Astrocyte of the cerebellum (primary cell): ENCODE measurements around the gene HSFX3.

Experiments
- DNase-seq: peaks from one replicate; pipeline ENCODE4 v3.0.0-alpha.2; 2011; ENCODE audit warnings: low read depth
- H3K4me3 ChIP-seq: 2 replicates; pipeline ENCODE4 v1.5.1; 2011; ENCODE audit warnings: mild to moderate bottlenecking, low read depth, low read length, moderate library complexity
- in situ Hi-C: cut with HindIII; loops from 2 replicates; pipeline ENCODE4 v1.10.0; 2017; ENCODE audit warnings: low sequenced_read_pairs
- TF ChIP-seq, protein P1 (sequence below): IDR thresholded peaks from 2 replicates; pipeline ENCODE4 v1.5.1; 2012; ENCODE audit warnings: low read length, low read depth, moderate library complexity, mild to moderate bottlenecking; ENCODE audit errors: missing control alignments

HSFX3 gene

DNA sequence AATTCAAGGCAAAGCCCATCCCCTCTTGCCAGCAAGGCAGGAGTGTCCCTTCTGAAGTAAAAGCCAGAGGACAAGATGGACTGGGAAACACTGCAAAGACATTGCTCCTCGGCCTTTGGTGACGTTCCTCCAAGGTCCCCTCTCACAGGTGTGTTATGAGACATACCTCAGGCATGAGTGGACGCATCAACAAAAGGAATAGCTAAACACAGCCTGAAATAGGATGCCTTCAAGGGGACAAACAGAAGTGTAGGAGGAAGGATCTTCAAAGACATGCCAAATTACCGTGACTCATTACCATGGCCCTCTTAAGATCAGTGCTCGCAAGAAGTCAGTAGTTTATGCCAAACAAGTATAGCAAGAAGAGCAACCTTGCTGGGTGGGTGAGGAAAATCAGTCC lies 38.6 kb downstream of the HSFX3 start:
- DNase-seq, result no peak
- in situ Hi-C loops, result no loop called here

DNA sequence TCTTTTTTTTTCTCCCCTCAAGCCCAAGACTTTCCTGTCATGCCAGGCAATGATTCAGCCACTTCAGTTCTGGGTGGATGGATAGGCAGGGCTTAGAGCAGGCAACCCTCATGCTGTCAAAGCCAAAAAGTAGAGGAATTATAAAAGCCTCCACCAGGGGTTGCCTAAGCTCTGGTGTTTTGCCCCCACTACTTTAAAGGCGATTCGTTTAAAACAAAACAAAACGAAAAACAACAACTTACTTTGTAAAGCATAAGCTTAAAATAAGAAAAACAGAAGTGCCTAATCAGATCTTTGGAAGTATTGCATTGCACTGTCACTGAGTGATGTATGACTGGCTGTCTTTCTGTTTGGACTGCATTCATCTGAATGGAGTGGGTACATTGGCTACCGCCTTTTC lies 39.3 kb downstream of the HSFX3 start:
- DNase-seq, result no peak
- H3K4me3 ChIP-seq, result no peak overlapping the region
- in situ Hi-C loops, result no loop called here
- TF ChIP-seq, protein P1, sequence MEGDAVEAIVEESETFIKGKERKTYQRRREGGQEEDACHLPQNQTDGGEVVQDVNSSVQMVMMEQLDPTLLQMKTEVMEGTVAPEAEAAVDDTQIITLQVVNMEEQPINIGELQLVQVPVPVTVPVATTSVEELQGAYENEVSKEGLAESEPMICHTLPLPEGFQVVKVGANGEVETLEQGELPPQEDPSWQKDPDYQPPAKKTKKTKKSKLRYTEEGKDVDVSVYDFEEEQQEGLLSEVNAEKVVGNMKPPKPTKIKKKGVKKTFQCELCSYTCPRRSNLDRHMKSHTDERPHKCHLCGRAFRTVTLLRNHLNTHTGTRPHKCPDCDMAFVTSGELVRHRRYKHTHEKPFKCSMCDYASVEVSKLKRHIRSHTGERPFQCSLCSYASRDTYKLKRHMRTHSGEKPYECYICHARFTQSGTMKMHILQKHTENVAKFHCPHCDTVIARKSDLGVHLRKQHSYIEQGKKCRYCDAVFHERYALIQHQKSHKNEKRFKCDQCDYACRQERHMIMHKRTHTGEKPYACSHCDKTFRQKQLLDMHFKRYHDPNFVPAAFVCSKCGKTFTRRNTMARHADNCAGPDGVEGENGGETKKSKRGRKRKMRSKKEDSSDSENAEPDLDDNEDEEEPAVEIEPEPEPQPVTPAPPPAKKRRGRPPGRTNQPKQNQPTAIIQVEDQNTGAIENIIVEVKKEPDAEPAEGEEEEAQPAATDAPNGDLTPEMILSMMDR, result peak; percentile 26

More for the DNA sequence above, 38.6 kb downstream of the HSFX3 start:
- TF ChIP-seq, protein P1, result no peak
- no peak overlapping the region for H3K4me3 ChIP-seq

DNA sequence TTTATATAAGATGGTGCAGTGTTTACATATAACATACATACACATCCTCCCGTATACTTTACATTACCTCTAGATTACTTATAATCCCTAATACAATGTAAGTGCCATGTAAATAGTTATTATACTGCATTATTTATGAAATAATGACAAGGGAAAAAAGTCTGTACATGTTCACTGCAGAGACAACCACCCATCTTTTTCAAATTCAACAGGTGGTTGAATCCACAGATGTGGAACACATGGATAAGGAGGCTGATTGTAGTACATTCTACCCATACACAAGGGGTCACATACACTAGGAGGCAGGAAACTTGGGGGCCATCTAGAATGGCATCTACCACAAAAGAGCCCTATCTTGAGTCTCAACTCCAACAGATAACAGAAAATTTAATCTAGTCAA lies 41.3 kb downstream of the HSFX3 start:
- in situ Hi-C loops, result no loop called here
- TF ChIP-seq, protein P1, result no peak
- no peak for DNase-seq

DNA sequence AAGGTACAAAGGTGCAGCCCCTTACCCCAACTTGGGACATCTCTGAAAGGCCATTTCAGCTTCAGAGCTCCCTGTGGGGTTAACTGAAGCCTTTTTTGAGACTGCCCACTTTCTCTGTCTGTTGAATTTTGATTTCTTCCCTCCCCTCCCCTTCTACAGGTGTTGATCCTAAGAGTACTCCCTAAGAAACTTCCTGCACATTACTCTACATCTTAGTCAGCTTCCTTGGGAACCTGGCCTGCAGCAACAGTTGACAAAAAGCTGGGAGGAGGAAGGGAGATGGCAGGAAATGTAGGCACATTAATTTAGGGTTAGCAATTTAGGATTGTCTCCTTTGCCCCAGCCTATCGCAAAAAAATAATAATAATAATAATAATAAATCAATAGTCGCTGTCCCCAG lies 43.4 kb downstream of the HSFX3 start:
- TF ChIP-seq, protein P1, result no peak
- in situ Hi-C loops, result no loop called here
- DNase-seq, result no peak

More for the DNA sequence above, 41.3 kb downstream of the HSFX3 start:
- no peak overlapping the region for H3K4me3 ChIP-seq

DNA sequence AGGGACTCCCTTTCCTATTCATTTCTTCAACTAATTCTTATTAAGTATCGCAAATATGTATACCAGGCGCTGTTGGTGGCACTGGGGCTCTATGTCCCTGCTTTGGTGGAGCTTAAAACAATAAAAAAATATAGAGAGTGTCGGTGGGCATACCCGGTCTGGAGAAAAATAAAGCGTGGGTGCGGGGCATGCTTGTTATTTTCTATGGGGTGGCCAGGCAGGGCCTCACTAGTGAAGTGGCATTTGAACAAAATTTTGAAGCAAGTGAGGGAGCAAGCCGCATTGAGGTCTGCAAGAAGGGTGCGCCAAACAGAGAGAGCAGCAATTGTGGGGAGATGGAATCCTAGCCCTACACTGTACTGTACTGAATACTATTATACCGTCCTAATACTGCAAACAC lies 44.1 kb downstream of the HSFX3 start:
- H3K4me3 ChIP-seq, result no peak overlapping the region
- in situ Hi-C loops, result no loop called here
- no peak for DNase-seq
- TF ChIP-seq, protein P1, result no peak

More for the DNA sequence above, 43.4 kb downstream of the HSFX3 start:
- no peak overlapping the region for H3K4me3 ChIP-seq

DNA sequence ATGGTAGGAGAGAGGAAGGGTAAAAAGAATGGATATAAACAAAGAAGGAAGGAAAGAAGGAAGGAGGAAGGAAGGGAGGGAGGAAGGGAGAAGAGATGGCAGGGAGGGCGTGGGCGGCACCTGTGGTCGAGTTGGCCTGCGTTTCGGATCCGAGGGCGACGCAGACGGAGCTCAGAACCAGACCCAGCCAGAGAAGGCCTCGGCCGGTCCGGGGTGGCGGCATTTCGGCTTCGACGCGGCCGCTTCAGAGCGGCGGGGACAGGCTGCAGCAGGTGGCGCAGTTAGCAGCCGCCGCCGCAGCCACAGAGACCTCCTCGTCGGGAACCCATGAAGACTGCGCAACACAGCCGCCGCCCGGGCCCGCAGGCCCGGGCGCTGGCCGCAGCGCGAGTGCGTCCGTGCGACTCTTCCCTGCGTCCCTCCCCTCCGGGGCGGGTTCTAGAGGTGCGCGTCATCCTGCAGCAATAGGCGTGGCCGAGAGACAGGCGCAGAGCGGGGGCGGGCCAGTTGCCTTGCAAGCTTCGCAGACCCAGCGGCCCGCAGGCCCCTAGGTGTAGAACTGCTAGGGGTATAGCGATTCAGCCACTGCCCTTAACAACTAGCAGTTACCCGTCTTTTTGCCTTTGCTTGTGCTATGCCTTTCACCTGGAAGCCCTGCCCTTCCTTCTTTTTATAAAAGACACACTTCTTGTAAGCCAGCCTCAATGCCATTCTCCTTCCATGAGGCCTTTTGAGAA lies 44.6 kb downstream of the HSFX3 start, which contains the start of gene IDS:
TSS of gene IDS (minus strand) at position 392 of the 737 bp plus-strand sequence. CDS start at position 223, 169 bp downstream.
- DNase-seq, result peak; percentile 59
- in situ Hi-C loops, result no loop called here
- peak within 1 kb of the TSS; percentile 57 for H3K4me3 ChIP-seq
- TF ChIP-seq, protein P1, result no peak
